ENCODE data around the gene AP3D1.

DNA sequence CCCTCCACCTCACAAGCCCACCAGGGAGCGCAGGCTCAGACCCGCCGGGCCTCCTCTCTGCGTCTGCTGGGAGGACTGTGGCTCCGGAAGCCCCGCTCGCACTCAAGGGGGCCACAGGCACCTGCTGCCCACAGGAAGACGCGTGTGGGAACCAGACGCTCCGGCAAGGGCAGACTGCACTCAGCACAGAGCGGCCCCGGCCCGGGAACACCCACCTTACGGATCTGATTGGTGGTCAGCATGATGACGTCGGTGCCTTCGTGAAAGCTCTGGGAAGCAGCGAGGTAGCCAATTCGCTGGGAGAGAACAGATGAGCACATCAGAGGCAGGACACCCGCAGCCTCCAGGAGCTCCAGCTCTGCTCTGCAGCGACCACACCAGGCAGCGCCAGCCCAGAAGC, 14.6 kb downstream of the AP3D1 start:
- TF ChIP-seq, protein P1, sequence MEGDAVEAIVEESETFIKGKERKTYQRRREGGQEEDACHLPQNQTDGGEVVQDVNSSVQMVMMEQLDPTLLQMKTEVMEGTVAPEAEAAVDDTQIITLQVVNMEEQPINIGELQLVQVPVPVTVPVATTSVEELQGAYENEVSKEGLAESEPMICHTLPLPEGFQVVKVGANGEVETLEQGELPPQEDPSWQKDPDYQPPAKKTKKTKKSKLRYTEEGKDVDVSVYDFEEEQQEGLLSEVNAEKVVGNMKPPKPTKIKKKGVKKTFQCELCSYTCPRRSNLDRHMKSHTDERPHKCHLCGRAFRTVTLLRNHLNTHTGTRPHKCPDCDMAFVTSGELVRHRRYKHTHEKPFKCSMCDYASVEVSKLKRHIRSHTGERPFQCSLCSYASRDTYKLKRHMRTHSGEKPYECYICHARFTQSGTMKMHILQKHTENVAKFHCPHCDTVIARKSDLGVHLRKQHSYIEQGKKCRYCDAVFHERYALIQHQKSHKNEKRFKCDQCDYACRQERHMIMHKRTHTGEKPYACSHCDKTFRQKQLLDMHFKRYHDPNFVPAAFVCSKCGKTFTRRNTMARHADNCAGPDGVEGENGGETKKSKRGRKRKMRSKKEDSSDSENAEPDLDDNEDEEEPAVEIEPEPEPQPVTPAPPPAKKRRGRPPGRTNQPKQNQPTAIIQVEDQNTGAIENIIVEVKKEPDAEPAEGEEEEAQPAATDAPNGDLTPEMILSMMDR (IDR thresholded peaks at IDR 0.05): no peak
- no peak for TF ChIP-seq ZFX (IDR thresholded peaks at IDR 0.05; ENCODE audit: borderline replicate concordance)
